Measurements from ENCODE around the gene IL17RA. TPM values are rescaled to one million over a fixed set of nuclear protein-coding genes. Genes with fewer than 3 reads are reported as not detected.

Gene IL17RA
- total and polyA plus RNA-seq, 2 experiments from 2014 or later = 3.3 to 4.7 TPM

DNA sequence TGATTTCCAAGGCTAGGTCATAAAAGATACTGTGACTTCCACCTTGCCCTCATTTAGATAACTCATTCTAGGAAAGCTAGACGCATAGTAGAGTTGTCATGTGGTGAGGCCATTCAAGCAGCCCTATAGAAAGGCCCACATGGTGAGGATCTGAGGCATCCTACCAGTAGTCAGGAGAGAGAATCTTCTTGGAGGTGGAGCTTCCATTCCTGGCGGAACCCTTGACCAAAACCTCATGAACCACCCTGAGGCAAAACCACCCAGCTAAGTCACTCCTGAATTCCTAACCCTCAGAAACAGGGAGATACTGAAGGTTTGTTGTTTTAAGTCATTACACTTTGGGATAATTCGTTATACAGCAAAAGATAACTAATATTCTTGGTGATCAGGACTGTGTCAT lies 77.2 kb downstream of the IL17RA start:
- Histone ChIP-seq H3K36me3 (no peaks in the 10 kb centered on the region), H3K4me3 (no peak overlapping the region), H3K9me3 (ENCODE audit: low read depth) (no peaks in the 10 kb centered on the region), H3K27me3 (no peaks in the 10 kb centered on the region), H3K4me1 (ENCODE audit: low read depth) (no peaks in the 10 kb centered on the region), H3K27ac (no peak overlapping the region)
- TF ChIP-seq, protein P1, sequence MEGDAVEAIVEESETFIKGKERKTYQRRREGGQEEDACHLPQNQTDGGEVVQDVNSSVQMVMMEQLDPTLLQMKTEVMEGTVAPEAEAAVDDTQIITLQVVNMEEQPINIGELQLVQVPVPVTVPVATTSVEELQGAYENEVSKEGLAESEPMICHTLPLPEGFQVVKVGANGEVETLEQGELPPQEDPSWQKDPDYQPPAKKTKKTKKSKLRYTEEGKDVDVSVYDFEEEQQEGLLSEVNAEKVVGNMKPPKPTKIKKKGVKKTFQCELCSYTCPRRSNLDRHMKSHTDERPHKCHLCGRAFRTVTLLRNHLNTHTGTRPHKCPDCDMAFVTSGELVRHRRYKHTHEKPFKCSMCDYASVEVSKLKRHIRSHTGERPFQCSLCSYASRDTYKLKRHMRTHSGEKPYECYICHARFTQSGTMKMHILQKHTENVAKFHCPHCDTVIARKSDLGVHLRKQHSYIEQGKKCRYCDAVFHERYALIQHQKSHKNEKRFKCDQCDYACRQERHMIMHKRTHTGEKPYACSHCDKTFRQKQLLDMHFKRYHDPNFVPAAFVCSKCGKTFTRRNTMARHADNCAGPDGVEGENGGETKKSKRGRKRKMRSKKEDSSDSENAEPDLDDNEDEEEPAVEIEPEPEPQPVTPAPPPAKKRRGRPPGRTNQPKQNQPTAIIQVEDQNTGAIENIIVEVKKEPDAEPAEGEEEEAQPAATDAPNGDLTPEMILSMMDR (IDR thresholded peaks at IDR 0.05; ENCODE audit: low read depth, low read length) = no peak
- no peak for DNase-seq (ENCODE audit: low read depth in 1 of 2, low spot score in 1 of 2)

DNA sequence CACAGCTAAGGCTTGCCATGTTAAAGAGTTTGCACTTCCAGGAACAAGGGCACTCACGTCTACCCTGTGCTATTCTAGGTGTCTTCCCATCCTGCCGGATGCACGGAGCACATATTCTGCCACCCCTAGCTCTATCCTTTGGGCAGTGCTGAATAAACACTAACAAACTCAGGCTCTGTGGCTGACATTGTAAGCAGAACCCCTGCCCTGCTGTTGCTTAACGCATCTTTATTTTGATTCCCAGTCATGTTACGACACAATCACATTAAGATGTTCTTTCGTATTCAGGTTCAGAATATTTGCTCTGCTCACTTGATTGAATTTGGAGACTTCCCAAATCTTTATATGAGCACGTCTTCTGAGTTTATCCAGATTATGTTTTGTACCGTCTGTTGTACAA lies 77.9 kb downstream of the IL17RA start:
- Histone ChIP-seq H3K36me3 (no peaks in the 10 kb centered on the region), H3K27ac (no peak overlapping the region), H3K4me1 (ENCODE audit: low read depth) (no peaks in the 10 kb centered on the region), H3K27me3 (no peaks in the 10 kb centered on the region), H3K9me3 (ENCODE audit: low read depth) (no peaks in the 10 kb centered on the region), H3K4me3 (no peak overlapping the region)
- no peak for DNase-seq (ENCODE audit: low read depth in 1 of 2, low spot score in 1 of 2)
- TF ChIP-seq, protein P1 (IDR thresholded peaks at IDR 0.05; ENCODE audit: low read depth, low read length) = no peak

DNA sequence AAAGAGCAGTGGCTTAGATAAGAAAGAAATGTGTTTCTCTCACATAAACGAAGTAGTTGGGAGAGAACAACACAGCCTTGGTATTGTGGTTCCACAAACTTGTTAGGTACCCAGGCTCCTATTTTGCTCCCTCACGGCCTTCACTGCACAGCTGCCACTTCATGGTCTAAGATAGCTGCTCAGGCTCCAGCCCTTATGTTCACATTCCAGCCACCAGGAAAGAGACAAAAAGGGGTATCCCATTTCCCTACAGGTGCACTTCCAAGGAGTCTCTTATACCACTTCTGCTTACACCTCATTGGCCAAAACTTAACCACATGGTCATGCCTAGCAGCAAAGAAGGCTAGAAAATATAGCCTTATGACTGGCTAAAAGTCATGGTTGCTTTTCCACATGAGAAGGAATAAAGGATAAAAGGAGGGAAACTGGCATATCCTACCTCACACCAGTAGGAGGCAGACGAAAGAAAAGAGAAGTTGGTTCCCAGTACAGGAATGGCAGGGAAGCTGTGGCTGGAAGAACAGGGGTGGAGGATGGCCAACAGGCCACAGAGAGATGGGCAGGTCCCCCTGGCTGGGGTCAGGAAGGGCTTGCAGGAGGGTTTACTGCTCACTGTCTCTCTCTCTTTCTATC lies 79.7 kb downstream of the IL17RA start:
- Histone ChIP-seq H3K27me3 (no peaks in the 10 kb centered on the region), H3K9me3 (ENCODE audit: low read depth) (no peaks in the 10 kb centered on the region), H3K36me3 (no peaks in the 10 kb centered on the region), H3K4me3 (no peak overlapping the region), H3K4me1 (ENCODE audit: low read depth) (no peaks in the 10 kb centered on the region), H3K27ac (no peak overlapping the region)
- no peak for DNase-seq (ENCODE audit: low read depth in 1 of 2, low spot score in 1 of 2)
- TF ChIP-seq, protein P1 (IDR thresholded peaks at IDR 0.05; ENCODE audit: low read depth, low read length) = peak; percentile 23

Other genes with a start within 250 kb of the IL17RA start
- gene GAB4, start 76.8 kb upstream of the IL17RA start, total RNA-seq = not detected in 2 replicates
- gene GAB4, start 76.8 kb upstream of the IL17RA start, polyA plus RNA-seq = not detected in 2 replicates
- 6.7 and 10.2 TPM in 2 replicates for gene TMEM121B, start 36.4 kb downstream of the IL17RA start, total RNA-seq
- gene TMEM121B, start 36.4 kb downstream of the IL17RA start, polyA plus RNA-seq = 4.5 and 7.9 TPM in 2 replicates
- gene HDHD5, start 74.3 kb downstream of the IL17RA start, total RNA-seq = 121 and 131 TPM in 2 replicates
- 164 and 182 TPM in 2 replicates for gene HDHD5, start 74.3 kb downstream of the IL17RA start, polyA plus RNA-seq
- 0.83 and 1.5 TPM in 2 replicates for gene ADA2, start 134.4 kb downstream of the IL17RA start, total RNA-seq
- gene ADA2, start 134.4 kb downstream of the IL17RA start, polyA plus RNA-seq = 2.6 and 2.7 TPM in 2 replicates